GM21529 (cell line): ENCODE results near the gene RASA4B.
A peak's percentile ranks its signal among the peaks of the same experiment; 100 is the strongest.
"Not testable (repeated sequence)": the region's sequence is repeated elsewhere in the genome, so short reads cannot be mapped to it uniquely, and the experiment has no call there.

Source experiments
- ATAC-seq: cut with Tn5 transposase; IDR thresholded peaks from one replicate; pipeline ENCODE4 v1.9.1; 2021; ENCODE audit not compliant: unreplicated experiment

Gene RASA4B

DNA sequence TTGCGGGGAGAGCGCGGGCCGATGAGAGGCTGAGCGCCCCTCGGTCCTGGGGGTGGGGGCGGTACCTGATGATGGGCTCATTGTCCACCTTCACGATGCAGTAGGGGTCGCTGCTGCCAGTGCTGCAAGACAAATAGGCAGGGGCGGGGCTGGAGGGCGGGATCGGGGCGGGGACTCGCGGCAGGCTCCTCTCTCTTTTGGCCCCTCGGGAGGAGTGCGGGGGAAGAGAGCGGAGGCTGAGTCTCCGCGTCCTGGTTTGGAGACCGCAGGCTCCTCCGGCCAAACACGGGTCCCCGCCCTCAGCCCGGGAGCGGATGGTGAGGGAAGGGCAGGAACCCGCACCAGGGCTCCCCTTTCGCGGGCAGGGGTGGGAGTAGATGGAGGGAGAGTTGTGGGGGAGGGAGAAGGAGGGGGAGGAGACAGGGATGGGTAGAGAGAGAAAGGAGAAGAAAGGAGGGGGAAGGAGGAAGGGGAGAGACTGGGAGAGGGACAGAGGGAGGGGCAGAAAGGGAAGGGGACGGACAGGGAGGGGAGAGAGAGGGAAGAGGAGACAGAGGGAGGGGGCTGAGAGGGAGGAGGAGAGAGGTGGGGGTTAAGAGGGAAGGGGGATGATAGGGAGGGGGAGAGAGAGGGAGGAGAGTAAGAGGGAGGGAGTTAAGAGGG is 5.6 kb downstream of the RASA4B start:
- ATAC-seq = peak; percentile 35

DNA sequence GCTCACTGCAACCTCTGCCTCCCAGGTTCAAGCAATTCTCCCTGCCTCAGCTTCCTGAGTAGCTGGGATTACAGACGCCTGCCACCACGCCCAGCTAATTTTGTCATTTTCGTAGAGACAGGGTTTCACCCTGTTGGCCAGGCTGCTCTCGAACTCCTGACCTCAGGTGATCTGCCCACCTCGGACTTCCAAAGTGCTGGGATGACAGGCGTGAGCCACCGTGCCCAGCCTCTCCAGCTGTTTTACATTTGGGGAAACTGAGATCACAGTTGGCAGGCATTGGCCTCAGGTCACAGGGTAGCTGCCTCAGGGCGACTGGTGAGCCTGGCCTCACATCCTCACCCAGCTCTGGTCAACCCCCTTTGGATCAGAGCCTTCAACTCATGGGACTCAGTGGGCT is 7.0 kb downstream of the RASA4B start:
- ATAC-seq = not testable (repeated sequence)

DNA sequence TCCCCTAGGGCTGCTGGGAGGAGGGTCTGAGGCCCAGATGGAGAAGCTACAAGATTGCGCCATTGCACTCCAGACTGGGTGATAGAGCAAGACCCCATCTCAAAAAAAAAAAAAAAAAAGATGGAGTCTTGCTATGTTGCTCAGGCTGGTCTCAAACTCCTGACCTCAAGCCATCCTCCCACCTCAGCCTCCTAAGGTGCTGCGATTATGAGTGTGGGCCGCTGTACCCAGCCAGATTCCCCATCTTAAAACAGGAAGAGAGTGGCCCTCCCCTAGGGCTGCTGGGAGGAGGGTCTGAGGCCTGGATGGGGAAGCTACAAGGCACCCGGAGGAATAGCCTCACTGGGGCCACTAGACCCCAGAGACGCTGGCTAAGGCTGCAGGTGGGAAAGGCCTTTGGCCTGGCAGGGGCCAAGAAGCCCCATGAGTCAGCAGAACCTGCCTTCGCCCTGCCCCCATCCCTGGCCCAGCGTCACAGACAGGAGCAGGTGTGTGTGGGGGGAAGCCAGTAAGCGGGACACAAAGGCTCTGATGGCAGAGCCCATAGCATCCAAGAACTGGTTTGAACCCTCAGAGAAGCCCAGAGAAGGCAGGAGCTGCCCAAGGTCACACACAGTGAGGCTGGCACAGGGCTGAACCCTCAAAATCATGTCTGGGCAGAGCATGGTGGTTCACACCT is 10.0 kb downstream of the RASA4B start:
- ATAC-seq = not testable (repeated sequence)

DNA sequence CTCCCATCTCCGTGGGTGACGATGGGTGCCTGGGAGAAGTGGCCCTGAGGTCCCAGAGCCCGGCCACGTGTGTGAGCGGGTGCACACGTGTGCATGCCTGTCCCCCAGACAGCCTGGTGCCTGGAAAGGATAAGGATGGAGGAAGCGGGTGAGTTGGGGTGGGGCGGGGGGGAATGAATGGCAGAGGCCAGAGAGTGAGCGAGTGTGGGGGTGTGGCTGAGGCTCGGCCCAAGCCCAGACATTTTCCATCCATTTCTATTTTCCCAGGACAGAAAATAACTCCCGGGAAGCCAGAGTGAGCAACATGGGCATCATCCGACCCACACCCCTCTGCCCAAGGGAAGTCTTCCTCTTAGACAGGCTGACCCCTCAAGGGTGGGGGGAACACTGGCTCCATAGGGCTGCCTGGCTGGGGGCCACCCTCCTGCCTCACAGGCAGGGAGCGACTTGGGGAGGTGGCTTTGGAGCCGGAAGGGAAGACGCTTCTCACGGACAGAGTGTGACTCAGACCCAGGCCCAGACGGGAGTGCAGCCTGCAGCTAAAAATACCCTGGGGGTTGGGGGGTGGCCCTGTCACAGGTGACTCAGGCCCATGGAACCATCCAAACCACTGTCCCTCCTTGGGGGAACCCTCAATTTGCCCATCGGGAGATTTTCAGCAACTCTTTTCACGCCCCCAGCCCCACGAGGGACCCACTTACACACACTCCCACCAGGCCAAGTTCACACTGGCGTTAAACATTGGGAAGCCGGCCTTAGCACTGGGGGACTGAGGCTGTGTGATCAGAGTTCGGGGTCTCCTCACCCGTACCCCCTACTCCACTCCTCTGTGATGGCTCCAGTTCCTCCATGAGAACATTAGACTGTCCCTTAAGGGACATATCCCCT is 12.0 kb downstream of the RASA4B start:
- not testable (repeated sequence) for ATAC-seq

DNA sequence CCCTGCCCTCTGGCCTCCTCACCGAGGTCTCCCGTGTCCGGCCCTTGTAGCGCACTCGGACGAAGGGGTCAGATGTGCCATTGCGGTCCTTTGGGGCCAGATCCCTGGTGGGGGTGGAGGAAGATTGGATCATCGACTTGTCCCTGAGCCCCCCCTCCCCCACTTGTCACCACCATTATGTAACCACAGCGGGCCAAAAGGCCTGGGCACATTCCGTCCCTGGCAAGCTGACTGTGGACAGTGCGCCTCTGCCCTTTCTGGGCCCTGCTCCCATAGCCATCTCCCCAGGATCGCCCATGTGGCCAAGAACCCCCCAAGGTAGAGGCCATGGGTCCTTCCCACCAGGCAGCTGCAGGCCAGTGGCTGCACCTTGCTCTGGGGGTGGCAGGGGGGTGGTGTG is 14.4 kb downstream of the RASA4B start:
- not testable (repeated sequence) for ATAC-seq

DNA sequence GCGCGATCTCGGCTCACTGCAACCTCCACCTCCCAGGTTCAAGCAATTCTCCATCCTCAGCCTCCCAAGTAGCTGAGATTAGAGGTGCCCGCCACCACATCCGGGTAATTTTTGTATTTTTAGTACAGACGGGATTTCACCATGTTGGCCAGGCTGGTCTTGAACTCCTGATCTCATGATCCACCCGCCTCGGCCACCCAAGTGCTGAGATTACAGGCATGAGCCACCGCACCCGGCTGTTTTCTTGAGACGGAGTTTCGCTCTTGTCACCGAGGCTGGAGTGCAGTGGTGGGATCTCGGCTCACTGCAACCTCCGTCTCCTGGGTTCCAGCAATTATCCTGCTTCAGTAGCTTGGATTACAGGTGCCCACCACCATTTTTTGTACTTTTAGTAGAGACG is 19.3 kb downstream of the RASA4B start:
- ATAC-seq = not testable (repeated sequence)

DNA sequence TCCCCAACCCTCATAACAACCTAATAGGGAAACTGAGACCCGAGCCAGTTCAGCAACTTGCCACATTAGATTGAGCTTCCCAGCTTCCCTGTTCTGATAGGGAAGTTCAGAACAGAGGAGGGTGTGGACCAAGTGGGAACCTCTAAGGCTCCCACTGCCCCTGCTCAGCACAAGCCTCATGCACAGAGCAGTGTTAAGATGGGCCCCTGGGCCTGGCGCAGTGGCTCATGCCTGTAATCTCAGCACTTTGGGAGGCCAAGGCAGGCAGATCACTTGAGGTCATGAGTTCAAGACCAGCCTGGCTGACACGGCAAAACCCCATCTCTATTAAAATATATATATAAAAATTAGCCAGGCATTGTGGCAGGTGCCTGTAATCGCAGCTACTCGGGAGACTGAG is 20.3 kb downstream of the RASA4B start:
- not testable (repeated sequence) for ATAC-seq

DNA sequence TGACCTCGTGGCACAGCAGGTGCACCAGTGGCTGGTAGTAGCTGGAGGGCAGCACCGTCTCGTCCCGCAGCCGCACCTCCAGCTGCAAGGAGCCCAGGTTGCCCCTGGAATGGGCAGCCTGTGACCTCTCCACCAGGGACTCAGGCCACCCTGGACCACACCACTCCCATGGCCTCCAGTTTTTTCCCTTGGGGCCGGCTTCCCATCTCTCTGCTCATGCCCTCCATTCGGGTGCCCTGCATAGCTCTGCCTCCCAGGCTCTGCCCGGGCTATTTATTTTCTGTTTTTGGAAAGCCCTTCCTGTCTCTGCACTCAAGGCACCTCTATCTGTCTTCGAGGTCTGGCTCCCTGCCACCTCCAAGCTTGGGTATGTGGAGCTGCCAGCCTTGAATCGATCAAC is 20.7 kb downstream of the RASA4B start:
- not testable (repeated sequence) for ATAC-seq

DNA sequence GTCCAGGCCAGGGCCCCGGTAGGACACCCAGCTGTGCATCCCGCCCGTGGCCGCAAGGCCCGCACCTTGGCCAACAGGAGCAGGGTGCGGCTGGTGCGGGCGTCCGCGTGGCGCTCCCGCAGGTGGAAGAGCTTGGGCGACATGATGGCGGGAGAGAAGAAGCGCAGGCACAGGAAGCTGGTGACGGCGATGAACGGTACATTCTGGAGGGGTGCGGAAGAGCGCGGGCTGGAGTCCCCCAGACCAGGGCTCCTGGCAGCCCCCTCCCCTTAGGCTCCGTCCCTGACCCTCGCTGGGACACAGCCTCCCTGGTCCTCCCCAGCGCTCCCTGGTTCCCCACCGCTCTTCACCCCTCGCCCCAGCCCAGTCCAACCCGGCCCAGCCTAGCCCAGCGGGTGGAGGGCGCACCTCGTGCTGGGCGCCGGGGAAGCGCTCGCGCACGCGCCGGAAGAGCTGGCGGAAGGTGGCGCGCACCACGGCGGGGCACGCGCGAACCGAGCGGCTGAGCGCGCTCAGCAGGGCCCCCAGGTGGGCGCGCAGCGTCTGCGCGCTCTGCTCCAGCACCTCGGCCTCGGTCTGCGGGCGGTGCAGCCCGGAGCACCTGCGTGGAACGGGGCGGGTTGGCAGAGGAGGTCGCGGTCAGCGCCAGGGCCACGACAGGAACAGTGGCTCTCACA is 23.0 kb downstream of the RASA4B start:
- ATAC-seq = peak; percentile 56

DNA sequence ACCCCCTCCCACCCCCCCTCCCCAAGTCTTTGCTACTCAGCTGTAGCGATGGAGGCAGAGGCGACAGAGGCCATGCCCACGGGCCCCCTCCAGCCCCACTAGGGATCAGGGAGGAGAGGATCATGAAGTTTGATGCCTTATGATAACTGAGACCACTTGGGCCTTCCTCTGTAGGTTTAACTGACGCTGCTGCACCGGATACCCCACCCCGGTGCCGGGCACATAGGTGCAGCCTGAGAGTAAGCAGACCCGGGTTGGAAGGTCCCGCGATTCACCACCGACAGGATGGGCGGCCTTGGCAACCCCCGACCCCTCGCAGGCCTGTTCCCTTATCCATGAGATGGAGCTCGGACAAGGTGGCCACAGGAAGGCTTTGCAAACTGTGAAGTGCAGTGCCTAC is 23.6 kb downstream of the RASA4B start:
- peak; percentile 2 for ATAC-seq

DNA sequence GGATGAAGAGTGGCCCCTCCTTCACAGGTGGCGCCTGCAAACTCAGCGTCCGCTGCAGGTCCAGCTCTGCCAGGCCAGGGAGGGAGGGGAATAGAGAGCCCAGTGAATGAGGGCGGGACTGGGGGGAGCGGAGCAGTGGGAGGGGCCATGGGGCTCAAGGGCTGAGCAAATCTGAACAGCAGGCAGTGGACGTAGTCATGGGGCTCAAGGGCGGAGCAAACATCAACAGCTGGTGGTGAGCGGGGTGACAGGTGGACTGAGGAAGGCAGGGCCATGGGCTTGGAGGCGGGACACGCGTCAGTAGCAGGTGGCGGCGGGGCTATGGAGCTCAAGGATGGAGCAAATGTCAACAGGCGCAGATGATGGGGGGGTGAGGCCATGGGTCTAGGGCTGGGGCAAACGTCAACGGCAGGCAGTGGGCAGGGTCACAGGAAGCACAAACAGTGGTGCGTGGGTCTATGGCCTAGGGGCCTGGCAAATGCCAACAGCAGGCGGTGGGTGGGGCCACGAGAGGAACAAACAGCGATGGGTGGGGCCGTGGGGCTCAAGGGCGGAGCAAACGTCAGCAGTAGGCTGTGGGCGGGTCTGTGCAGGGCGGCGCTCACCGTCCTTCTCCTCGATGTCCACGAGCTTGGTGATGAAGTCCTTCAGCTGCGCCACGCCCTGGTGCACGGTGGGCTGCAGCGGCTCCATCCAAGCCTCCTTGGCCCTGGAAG is 24.2 kb downstream of the RASA4B start:
- peak; percentile 41 for ATAC-seq

DNA sequence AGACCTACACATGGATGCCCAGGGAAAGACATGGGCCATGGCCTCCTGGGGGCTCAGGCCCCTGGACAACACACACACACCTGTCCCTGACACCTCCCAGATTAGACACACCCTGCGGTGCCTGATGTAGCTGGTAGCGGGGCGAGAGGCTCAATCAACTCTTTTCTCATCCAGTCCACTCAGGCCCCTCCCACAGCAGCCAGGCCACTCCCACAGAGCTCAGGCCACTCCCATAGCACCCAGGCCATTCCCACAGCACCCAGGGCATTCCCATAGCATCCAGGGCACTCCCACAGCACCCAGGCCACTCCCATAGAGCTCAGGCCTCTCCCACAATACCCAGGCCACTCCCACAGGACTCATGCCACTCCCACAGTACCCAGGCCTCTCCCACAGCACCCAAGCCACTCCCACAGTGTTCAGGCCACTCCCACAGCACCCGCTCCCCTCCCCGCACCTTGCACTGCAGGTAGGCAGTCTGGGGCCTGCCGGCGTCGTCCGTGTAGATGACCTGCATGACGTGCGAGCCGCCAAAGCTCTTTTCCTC is 27.0 kb downstream of the RASA4B start:
- ATAC-seq = peak; percentile 55

DNA sequence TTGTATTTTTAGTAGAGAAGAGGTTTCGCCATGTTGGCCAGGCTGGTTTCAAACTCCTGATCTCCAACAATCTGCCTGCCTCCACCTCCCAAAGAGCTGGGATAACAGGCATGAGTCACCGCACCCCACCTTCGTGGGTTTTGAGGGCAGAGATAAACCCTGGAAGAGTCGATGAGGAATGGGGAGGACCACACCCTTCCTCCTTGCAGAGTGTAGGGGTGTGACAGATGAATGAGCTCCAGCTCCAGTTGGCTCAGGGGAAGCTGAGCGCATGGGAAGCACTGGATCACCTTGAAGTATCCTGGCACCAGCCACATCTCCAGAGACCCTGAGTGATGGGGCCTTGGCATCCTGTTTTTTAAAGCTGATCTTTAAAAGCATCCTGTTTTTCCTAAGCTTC is 33.3 kb downstream of the RASA4B start:
- not testable (repeated sequence) for ATAC-seq

DNA sequence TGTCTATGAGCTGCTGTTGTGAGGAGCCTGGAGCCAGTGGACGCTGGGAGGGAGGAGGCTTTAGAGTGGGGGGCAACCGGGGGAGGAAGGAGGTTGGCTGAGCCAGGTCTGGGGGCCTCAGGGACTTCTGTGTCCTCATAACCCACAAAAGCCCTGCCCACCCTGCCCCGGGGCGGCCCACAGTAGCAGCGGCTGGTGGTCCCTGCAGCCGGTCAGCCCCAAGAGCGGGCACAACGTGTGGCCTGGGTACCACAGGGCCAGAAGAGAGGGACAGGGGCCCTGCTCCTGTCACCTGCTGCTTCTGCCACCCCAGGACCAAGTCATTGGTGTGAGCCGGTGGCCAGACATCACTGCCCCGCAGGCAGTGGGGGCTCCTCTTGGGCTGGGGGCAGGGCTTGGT is 35.6 kb downstream of the RASA4B start:
- ATAC-seq = not testable (repeated sequence)

DNA sequence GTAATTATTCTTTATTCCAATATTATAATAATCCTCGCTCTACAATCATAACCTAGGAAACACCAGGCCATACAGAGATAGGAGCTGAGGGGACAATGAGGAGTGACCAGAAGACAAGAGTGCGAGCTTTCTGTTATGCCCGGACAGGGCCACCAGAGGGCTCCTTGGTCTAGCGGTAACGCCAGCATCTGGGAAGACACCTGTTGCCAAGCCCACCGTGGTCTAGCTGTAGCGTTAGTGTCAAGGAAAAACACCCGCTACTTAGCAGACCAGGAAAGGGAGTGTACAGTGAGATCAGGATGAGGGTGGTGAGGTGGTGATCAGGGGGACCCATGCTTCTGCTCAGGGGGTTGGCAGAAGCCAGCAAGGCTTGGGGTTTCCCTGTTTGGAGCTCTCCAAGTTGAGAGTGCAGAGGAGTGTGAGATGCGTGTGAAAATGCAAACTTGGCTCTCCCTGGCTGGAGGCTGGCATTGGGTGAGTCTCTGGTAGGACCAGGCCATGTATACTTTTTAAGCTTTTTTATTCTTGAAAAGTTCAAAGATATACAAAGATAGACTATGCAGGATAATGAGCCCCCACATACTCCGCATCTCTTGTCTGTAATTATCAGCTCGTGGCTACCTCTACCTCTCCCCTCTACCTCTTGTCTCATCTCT is 37.5 kb downstream of the RASA4B start:
- not testable (repeated sequence) for ATAC-seq

DNA sequence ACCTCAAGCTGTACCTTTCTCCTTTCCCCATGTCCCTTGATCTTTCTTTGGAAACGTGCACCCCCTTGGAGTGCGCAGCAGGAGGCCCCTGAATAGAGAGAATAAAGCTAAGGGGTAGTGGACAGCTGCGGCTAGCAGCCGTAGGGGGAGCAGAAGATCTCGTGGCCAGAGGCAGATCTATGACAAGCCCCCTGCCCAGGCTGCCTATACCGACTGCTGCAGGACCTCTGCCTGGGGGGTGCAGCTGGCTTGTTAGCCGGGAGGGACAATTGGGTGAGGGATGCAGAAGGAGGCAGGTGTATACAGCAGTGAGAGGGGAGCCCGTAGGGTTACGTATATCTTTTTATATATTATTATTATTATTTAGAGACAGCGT is 38.4 kb downstream of the RASA4B start:
- peak; percentile 18 for ATAC-seq

DNA sequence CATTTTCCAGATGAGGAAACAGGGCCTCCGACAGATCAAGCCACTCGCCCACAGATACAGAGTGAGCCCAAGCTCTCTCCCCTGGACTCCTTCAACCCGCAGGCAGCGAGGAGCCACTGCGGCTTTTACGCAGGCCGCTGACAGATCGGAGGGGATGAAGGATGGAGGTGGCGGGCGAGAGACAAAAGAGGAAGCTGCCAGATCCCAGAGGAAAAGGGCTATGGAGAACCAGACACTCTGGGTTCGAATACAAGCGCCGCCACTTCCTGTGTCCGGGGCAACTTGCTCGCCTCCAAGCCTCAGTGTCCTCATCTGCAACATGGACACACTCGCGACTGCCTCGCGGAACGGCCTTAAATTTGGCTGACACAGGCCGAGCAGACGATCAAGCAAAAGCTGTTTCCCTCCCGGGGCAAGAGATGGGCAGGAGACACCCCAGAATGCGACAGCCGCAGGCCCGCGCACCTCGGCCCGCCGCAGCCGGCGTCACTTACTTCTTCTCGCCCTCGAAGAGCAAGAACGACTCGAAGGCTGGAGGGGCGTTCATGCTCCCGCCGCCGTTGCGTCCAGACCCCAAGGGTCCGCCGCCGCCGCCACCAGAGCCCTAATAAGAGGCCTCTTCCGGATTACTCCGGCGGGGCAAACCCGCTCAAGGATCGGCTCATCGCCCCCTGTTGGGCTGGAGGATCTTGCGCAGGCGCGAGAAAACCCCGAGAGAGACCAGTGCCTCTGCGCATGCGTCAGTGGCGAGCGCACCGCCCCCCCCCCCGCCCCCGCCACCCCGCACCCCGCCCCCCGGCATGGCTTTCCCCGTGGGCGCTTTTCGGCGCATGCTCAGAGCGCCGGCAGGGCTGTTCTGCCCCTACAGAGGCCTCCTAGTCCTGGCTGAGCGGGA is 39.0 kb downstream of the RASA4B start, which contains the start of gene POLR2J:
Gene POLR2J, minus strand, starts transcription at position 609 of the 895 bp plus-strand sequence. Its CDS starts 62 bp downstream, at position 547.
- peak; percentile 86 for ATAC-seq

DNA sequence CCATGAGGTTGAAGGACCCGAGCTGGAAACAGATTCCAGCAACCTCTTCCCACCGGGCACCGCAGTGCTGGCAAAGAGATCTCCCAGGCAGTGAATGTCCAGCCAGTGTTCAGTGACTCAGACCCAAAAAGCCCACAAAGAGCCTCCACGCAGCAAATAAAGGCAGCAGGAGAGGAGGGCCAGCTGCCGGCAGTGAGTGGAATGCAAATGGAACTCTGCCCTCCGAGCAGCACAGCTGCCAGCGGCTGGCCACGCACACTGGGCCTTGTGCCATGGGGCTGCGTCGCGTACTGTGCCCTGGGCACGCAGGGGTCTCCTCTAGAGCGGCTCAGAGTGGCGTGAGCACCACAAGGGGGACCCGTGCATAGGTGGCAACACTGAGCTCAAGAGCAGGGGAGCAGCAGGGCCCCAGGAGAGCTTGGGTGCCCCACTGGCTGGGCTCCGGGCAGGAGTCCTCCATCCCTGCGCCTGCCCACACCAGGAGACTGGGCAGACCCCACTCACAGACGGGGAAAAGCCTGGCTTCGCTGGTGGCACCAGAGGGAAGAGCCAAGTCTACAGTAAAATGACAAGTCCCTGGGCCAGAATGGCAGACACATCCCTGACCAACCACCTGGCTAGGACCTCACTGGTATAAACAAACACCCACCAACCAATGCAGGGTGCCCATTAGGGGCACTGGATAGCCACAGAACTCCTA is 42.7 kb downstream of the RASA4B start:
- ATAC-seq = not testable (repeated sequence)
